Neural progenitor cell (in vitro differentiated cells): Measurements from ENCODE around the gene POFUT2.

ENCODE experiments used
- CTCF ChIP-seq: fragments of 200-600 bp; sonication (generic); IDR thresholded peaks from 2 replicates; pipeline ENCODE4 v1.5.1; 2017; ENCODE audit warnings: antibody characterized with exemption, mild to moderate bottlenecking
- EZH2 ChIP-seq: fragments of 200-600 bp; sonication (generic); IDR thresholded peaks from 2 replicates; pipeline ENCODE4 v1.6.1; 2017; ENCODE audit warnings: antibody characterized with exemption, mild to moderate bottlenecking, moderate library complexity
- EZH2phosphoT487 ChIP-seq: fragments of 200-600 bp; sonication (generic); IDR thresholded peaks from 2 replicates; pipeline ENCODE4 v1.6.1; 2017; ENCODE audit warnings: antibody characterized with exemption

- TF ChIP-seq CTCF (peak; percentile 97), EZH2phosphoT487 (no peak), EZH2 (no peak)
Observed at GRCh38 chr21:45292399-45293219, 4.9 kb upstream of the POFUT2 start.
